Liver (tissue), 9 donors: Measurements from ENCODE around the gene TRERF1. TPM values are rescaled to one million over a fixed set of nuclear protein-coding genes. Genes with fewer than 3 reads are reported as not detected.

ENCODE experiments used
- DNase-seq: peaks from one replicate; pipeline ENCODE4 v3.0.0-alpha.2; 2017; ENCODE audit warnings: low spot score
- H3K27ac ChIP-seq, 2 donors: one replicate each; pipeline ENCODE4 v1.7.0; 2013; ENCODE audit warnings: inconsistent platforms in 2 of 2, low read length in 2 of 2, control low read depth in 1 of 2, low read depth in 1 of 2, mild to moderate bottlenecking in 1 of 2
- H3K27me3 ChIP-seq, 4 donors: one replicate each; pipeline versions ENCODE4 v1.6.1 to v1.7.0; 2013; ENCODE audit warnings: low read length in 3 of 4, inconsistent platforms in 1 of 4, mild to moderate bottlenecking in 1 of 4, moderate library complexity in 1 of 4; ENCODE audit not compliant: control insufficient read depth in 4 of 4, insufficient read depth in 4 of 4
- H3K36me3 ChIP-seq, 4 donors: one replicate each; pipeline versions ENCODE4 v1.6.1 to v1.7.0; 2013; ENCODE audit warnings: low read length in 3 of 4, mild to moderate bottlenecking in 3 of 4, low read depth in 1 of 4, moderate library complexity in 1 of 4; ENCODE audit not compliant: control insufficient read depth in 4 of 4, insufficient read depth in 3 of 4
- H3K4me1 ChIP-seq, 4 donors: one replicate each; pipeline versions ENCODE4 v1.6.1 to v1.7.0; 2013; ENCODE audit warnings: low read length in 3 of 4, mild to moderate bottlenecking in 3 of 4, moderate library complexity in 1 of 4; ENCODE audit not compliant: control insufficient read depth in 4 of 4, insufficient read depth in 4 of 4
- H3K4me3 ChIP-seq, 3 donors: one replicate each; pipeline versions ENCODE4 v1.6.1 to v1.7.0; 2013; ENCODE audit warnings: low read length in 3 of 3, control low read depth in 1 of 3, low read depth in 1 of 3, mild to moderate bottlenecking in 1 of 3
- H3K9ac ChIP-seq, 2 donors: one replicate each; pipeline ENCODE4 v1.7.0; 2013; ENCODE audit warnings: low read length in 2 of 2, mild to moderate bottlenecking in 2 of 2, moderate library complexity in 2 of 2, control low read depth in 1 of 2, low read depth in 1 of 2
- H3K9me3 ChIP-seq, 4 donors: one replicate each; pipeline versions ENCODE4 v1.6.1 to v1.7.0; 2013; ENCODE audit warnings: low read length in 3 of 4; ENCODE audit not compliant: control insufficient read depth in 4 of 4
- FOXA2 ChIP-seq: IDR thresholded peaks from 2 replicates; pipeline ENCODE4 v1.6.1; 2016; ENCODE audit warnings: antibody characterized with exemption
- GABPA ChIP-seq, 2 donors: IDR thresholded peaks in 1 of 2; conservative IDR thresholded peaks in 1 of 2; 2 replicates each; pipeline ENCODE4 v1.6.1; 2016; ENCODE audit warnings: antibody characterized with exemption in 2 of 2, mild to moderate bottlenecking in 1 of 2, moderate library complexity in 1 of 2
- HNF4G ChIP-seq: IDR thresholded peaks from 2 replicates; pipeline ENCODE4 v1.6.1; 2016; ENCODE audit warnings: antibody characterized with exemption
- JUND ChIP-seq, 2 donors: IDR thresholded peaks; 2 replicates each; pipeline ENCODE4 v1.6.1; 2016; ENCODE audit warnings: antibody characterized with exemption in 2 of 2
- NR2F2 ChIP-seq: IDR thresholded peaks from 2 replicates; pipeline ENCODE4 v1.6.1; 2016; ENCODE audit warnings: antibody characterized with exemption
- RAD21 ChIP-seq, 2 donors: IDR thresholded peaks; 2 replicates each; pipeline ENCODE4 v1.6.1; 2016; ENCODE audit warnings: antibody characterized with exemption in 2 of 2, mild to moderate bottlenecking in 2 of 2
- RXRA ChIP-seq, 2 donors: IDR thresholded peaks; 2 replicates each; pipeline ENCODE4 v1.6.1; 2017 to 2018; ENCODE audit warnings: antibody characterized with exemption in 2 of 2, mild to moderate bottlenecking in 1 of 2
- SP1 ChIP-seq: IDR thresholded peaks from 2 replicates; pipeline ENCODE4 v1.6.1; 2018; ENCODE audit warnings: antibody characterized with exemption, mild to moderate bottlenecking
- TAF1 ChIP-seq: conservative IDR thresholded peaks from 2 replicates; pipeline ENCODE4 v1.6.1; 2016; ENCODE audit warnings: antibody characterized with exemption, mild to moderate bottlenecking
- YY1 ChIP-seq: IDR thresholded peaks from 2 replicates; pipeline ENCODE4 v1.6.1; 2016; ENCODE audit warnings: antibody characterized with exemption, mild to moderate bottlenecking
- WGBS: extraction: QIAGEN DNeasy Blood & Tissue Kit; methylation state at CpG from one replicate; pipeline ENCODE4 v1.1.7; 2013; 5-methylcytosine and 5-hydroxymethylcytosine counted together
- polyA plus RNA-seq, 2 donors: library from polyadenylated mRNA; stranded (reverse) in 1 of 2; unstranded in 1 of 2; fragments of 200-250 nt in 1 of 2; fragments of >200 nt in 1 of 2; fragmentation: Nextera tagmentation in 1 of 2; extraction: Ambion mirVana in 1 of 2; gene quantifications; one replicate each; pipeline versions ENCODE4 v1.2.1 to v1.2.3, GENCODE V29; 2013 to 2015
- total RNA-seq, 2 donors: library from RNA; depleted of rRNA; stranded (reverse); fragments of >200 nt; gene quantifications; one replicate each; pipeline ENCODE4 v1.2.3, GENCODE V29; 2014
- TF ChIP-seq, protein P1 (sequence below): IDR thresholded peaks from 2 replicates; pipeline ENCODE4 v1.6.1; 2016; ENCODE audit warnings: antibody characterized with exemption
- TF ChIP-seq, protein P2 (sequence below): IDR thresholded peaks from 2 replicates; pipeline ENCODE4 v1.6.1; 2016; ENCODE audit warnings: antibody characterized with exemption
- TF ChIP-seq, protein P3 (sequence below): IDR thresholded peaks from 2 replicates; pipeline ENCODE4 v1.6.1; 2016; ENCODE audit warnings: antibody characterized with exemption
- donor health status: healthy.
- donor health status: healthy.
- donor health status: healthy.
- donor health status: healthy.
- donor health status: healthy.

The TRERF1 gene
- total and polyA plus RNA-seq, 4 donors, result 0.33 to 1.3 (median 0.68) TPM

DNA sequence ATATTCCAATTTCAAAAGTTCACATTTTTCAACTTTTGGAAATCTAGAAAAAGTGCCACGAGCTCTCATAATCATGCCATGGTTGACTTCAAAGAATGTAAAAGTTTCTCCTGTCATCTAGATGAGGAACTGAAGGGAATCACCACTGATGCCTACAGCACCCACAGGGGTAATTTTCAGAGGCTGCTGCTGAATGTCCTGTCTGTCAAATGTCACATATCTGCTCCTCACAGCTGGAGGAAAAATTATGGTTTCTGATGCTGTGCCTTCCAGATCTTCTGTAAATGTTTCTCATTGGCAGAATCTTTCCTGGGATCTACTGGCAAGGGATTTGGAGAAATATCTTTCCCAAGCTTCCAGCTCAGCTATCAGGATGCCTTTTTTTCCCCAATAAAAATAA, 32.5 kb upstream of the TRERF1 start:
- Histone ChIP-seq H3K9me3 (no peaks in the 10 kb centered on the region), H3K9ac (no peak overlapping the region), H3K4me1 (no peaks in the 10 kb centered on the region), H3K27me3 (peaks cover 0 to 3% (median 0%) of the 10 kb centered on the region in 4 donors), H3K27ac (no peak overlapping the region), H3K36me3 (no peaks in the 10 kb centered on the region), H3K4me3 (no peak overlapping the region)
- 91% methylated on average over 1 of the region's 1 CpG for WGBS
- TF ChIP-seq NR2F2, result no peak
- no peak for TF ChIP-seq YY1
- DNase-seq, result no peak

DNA sequence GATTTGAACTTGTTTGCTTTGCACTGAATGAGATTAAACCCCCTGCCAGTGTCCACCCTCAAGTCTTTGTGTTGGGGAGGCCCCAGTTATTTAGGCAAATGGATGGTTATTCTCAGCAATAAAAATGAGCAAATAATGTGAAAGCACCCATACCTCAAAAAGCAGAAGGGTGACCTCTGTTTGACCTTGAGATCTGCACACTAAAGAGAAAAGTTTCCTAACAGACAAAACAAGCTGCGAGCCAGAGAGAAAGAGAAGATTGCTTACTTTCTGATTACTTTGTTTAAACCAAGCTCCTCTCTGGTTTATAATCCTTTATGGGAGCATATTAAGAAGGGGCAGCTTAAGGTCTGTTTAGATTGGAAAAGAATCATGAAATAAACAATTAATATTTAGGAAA, 30.4 kb upstream of the TRERF1 start:
- Histone ChIP-seq H3K27me3 (peaks cover 0 to 3% (median 0%) of the 10 kb centered on the region in 4 donors), H3K9ac (no peak overlapping the region), H3K4me1 (no peaks in the 10 kb centered on the region), H3K4me3 (no peak overlapping the region), H3K36me3 (no peaks in the 10 kb centered on the region), H3K27ac (no peak overlapping the region), H3K9me3 (no peaks in the 10 kb centered on the region)
- DNase-seq, result no peak
- TF ChIP-seq JUND (IDR thresholded peaks at IDR 0.05) (no peak), HNF4G (no peak)
- TF ChIP-seq, protein P1, sequence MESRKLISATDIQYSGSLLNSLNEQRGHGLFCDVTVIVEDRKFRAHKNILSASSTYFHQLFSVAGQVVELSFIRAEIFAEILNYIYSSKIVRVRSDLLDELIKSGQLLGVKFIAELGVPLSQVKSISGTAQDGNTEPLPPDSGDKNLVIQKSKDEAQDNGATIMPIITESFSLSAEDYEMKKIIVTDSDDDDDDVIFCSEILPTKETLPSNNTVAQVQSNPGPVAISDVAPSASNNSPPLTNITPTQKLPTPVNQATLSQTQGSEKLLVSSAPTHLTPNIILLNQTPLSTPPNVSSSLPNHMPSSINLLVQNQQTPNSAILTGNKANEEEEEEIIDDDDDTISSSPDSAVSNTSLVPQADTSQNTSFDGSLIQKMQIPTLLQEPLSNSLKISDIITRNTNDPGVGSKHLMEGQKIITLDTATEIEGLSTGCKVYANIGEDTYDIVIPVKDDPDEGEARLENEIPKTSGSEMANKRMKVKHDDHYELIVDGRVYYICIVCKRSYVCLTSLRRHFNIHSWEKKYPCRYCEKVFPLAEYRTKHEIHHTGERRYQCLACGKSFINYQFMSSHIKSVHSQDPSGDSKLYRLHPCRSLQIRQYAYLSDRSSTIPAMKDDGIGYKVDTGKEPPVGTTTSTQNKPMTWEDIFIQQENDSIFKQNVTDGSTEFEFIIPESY, result no peak
- 40% methylated on average over 1 of the region's 1 CpG for WGBS

DNA sequence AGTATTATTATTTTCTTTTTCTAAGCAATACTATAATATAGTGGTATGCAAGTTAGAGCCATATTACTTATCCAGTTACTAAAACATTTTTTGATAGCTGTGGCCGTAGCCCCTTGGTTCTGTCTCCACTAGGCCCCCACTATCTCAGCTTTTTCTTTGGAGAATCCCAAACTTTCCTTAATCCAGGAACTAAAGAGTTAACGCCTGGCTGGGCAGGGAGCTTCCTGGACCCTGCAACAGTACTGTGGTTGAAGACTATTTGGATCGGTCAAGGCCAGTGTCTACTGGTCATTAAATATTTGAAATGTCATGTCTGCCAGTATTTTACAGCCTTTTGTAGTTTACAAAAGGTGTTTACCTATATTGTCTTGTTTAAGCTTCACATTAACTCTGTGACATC, 20.0 kb upstream of the TRERF1 start:
- Histone ChIP-seq H3K27ac (no peak overlapping the region), H3K4me1 (no peaks in the 10 kb centered on the region), H3K9ac (no peak overlapping the region), H3K9me3 (peaks cover 0 to 5% (median 2%) of the 10 kb centered on the region in 4 donors), H3K27me3 (no peaks in the 10 kb centered on the region), H3K4me3 (no peak overlapping the region), H3K36me3 (no peaks in the 10 kb centered on the region)
- DNase-seq, result no peak
- TF ChIP-seq SP1 (no peak), NR2F2 (no peak), YY1 (no peak), TAF1 (no peak), RXRA (IDR thresholded peaks at IDR 0.05) (no peak), GABPA (IDR thresholded peaks at IDR 0.05 in 1 of 2, conservative IDR thresholded peaks at IDR 0.05 in 1 of 2) (no peak), FOXA2 (no peak), JUND (IDR thresholded peaks at IDR 0.05) (no peak), RAD21 (IDR thresholded peaks at IDR 0.05) (no peak)
- TF ChIP-seq, protein P2, sequence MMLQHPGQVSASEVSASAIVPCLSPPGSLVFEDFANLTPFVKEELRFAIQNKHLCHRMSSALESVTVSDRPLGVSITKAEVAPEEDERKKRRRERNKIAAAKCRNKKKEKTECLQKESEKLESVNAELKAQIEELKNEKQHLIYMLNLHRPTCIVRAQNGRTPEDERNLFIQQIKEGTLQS, result no peak
- TF ChIP-seq, protein P1, result no peak
- TF ChIP-seq, protein P3, sequence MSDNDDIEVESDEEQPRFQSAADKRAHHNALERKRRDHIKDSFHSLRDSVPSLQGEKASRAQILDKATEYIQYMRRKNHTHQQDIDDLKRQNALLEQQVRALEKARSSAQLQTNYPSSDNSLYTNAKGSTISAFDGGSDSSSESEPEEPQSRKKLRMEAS, result no peak
- WGBS, result 53% methylated on average over 3 of the region's 3 CpGs
